ENCODE results near the gene MT1M.

DNA sequence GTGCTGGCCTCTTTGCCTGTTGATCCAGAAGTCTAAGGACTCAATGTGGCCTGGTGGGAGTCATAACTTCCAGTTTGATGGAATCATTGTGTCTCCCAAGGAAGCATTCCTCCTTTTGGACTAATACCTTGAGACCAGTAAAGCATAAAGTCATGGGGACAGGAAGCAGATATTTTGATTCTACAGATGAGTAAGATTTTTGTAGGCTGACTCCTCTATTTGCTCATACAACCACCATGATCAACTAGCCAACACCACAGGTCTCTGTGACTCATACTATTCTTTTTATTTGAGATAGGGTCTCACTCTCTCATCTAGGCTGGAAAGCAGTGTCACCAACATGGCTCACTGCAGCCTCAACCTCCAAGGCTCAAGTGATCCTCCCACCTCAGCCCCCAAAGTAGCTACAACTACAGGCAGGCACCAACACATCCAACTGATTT, 17.9 kb upstream of the MT1M start:
- TF ChIP-seq, protein P1, sequence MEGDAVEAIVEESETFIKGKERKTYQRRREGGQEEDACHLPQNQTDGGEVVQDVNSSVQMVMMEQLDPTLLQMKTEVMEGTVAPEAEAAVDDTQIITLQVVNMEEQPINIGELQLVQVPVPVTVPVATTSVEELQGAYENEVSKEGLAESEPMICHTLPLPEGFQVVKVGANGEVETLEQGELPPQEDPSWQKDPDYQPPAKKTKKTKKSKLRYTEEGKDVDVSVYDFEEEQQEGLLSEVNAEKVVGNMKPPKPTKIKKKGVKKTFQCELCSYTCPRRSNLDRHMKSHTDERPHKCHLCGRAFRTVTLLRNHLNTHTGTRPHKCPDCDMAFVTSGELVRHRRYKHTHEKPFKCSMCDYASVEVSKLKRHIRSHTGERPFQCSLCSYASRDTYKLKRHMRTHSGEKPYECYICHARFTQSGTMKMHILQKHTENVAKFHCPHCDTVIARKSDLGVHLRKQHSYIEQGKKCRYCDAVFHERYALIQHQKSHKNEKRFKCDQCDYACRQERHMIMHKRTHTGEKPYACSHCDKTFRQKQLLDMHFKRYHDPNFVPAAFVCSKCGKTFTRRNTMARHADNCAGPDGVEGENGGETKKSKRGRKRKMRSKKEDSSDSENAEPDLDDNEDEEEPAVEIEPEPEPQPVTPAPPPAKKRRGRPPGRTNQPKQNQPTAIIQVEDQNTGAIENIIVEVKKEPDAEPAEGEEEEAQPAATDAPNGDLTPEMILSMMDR (conservative IDR thresholded peaks at IDR 0.05; ENCODE audit: low read depth, low read length): no peak
- TF ChIP-seq EZH2 (IDR thresholded peaks at IDR 0.05; ENCODE audit: borderline replicate concordance, low read depth, low read length, poor library complexity, severe bottlenecking): no peak
